IPS DF 6.9 (cell line): ENCODE results near the gene CABS1.

Source experiments
- DNase-seq: peaks from one replicate; pipeline ENCODE4 v3.0.0-alpha.2; 2013; ENCODE audit warnings: low read depth, low spot score
- H3K27ac ChIP-seq: one replicate; pipeline ENCODE4 v1.5.1; 2013; ENCODE audit warnings: low read length, control low read depth
- H3K27me3 ChIP-seq: 2 replicates; pipeline ENCODE4 v1.6.1; 2013; ENCODE audit warnings: mild to moderate bottlenecking, low read length; ENCODE audit not compliant: control insufficient read depth, insufficient read depth
- H3K36me3 ChIP-seq: 2 replicates; pipeline ENCODE4 v1.6.1; 2013; ENCODE audit warnings: low read length; ENCODE audit not compliant: control insufficient read depth, insufficient read depth
- H3K4me1 ChIP-seq: 2 replicates; pipeline ENCODE4 v1.6.1; 2013; ENCODE audit warnings: low read length; ENCODE audit not compliant: control insufficient read depth, insufficient read depth
- H3K4me3 ChIP-seq: 2 replicates; pipeline ENCODE4 v1.5.1; 2013; ENCODE audit warnings: mild to moderate bottlenecking, low read length
- H3K9me3 ChIP-seq: 2 replicates; pipeline ENCODE4 v1.6.1; 2013; ENCODE audit warnings: low read length, inconsistent platforms; ENCODE audit not compliant: control insufficient read depth, insufficient read depth
- WGBS: extraction: QIAGEN DNeasy Blood & Tissue Kit; methylation state at CpG from one replicate; pipeline ENCODE4 v1.1.7; 2013; ENCODE audit warnings: mixed read lengths, missing lambda C conversion rate; ENCODE audit not compliant: insufficient read length, insufficient coverage; 5-methylcytosine and 5-hydroxymethylcytosine counted together

CABS1 gene

DNA sequence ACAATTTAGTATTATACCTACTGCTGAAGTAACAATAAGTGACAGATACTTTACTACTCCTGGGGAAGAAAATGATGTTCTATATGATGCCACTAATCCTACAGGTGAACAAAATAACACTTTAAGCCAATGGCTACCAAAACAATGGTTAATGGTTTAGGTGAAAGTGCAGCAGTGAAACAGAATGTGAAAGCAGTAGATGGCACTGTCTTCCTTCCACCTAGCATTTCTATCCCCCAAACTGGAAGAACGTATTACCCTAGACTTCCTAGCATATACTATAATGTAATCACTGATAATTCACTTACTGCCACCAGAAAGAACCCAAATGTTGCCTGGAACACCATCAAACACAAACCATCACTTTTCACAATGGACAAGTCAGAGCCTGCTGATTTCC, 18.9 kb upstream of the CABS1 start:
- H3K9me3 ChIP-seq = no peaks in the 10 kb centered on the region
- H3K27ac ChIP-seq = no peak overlapping the region
- WGBS = no CpG with 5 or more reads among the region's 1 CpG
- no peaks in the 10 kb centered on the region for H3K36me3 ChIP-seq
- no peak overlapping the region for H3K4me3 ChIP-seq
- no peak for DNase-seq
- H3K27me3 ChIP-seq = no peaks in the 10 kb centered on the region
- H3K4me1 ChIP-seq = no peaks in the 10 kb centered on the region

DNA sequence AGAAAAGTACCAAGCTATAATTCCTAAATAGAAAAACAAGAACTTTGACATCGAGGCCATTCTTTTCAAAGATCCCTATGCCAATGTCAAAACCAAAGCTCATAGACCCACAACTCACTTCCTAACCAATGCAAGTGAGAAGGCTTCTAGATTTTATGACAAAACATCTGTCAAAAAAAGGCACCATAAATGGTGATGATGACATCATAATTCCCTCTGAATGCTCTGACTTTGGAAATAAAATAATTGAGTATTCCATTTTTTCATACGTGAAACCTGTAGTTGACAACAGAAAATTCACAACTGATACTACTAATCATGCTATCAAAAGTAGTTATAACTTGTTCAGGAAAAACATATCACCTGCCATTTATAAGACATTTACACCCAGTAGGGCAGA, 8.7 kb upstream of the CABS1 start:
- no CpG with 5 or more reads among the region's 2 CpGs for WGBS
- Histone ChIP-seq H3K4me3 (no peak overlapping the region), H3K27me3 (no peaks in the 10 kb centered on the region), H3K9me3 (no peaks in the 10 kb centered on the region), H3K36me3 (no peaks in the 10 kb centered on the region), H3K27ac (no peak overlapping the region), H3K4me1 (no peaks in the 10 kb centered on the region)
- DNase-seq = no peak

DNA sequence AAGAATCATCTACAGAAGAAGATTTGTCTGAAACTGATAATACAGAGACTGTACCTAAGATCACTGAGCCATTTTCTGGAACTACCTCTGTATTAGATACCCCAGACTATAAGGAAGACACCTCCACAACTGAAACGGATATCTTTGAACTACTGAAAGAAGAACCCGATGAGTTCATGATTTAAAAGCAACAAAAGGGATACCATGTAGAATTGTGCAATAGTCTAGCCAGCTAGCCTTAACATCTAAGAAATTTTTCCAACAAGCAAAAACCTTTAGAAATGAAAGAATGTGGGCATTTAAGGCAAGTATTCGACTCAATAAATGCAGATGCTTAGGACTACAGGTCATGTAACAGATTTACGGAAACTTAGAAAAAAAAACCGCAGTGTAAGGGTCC, 1.3 kb downstream of the CABS1 start:
- WGBS = no CpG with 5 or more reads among the region's 5 CpGs

DNA sequence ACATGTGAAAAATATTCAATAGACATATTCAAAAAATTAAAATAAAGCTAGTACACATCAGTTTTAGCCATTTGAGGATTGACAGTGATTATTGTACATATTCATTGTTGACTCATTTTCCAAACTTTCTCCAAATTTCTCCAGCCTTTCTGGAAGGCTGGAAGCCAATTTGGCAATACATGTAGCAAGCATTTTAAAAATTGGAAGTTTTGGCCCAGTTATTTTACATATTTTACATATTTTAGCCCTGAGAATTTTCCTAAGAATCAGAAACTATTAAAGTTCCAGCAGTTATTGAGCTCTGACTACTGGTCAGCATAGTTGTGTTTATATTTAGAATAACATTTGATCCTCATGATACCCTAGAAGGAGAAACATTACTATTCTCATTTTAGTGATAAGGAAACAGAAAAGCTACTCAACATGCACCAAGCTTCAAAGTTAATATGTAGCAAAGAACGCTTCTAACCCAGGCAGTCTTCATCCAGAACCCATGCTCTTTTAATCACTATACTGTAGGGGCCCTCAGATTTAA, 3.2 kb downstream of the CABS1 start:
- H3K9me3 ChIP-seq = no peaks in the 10 kb centered on the region
- no peaks in the 10 kb centered on the region; the same call in 1 of the 2 replicates for H3K4me1 ChIP-seq
- H3K27ac ChIP-seq = no peak overlapping the region
- no CpG with 5 or more reads among the region's 1 CpG for WGBS
- DNase-seq = no peak
- H3K27me3 ChIP-seq = no peaks in the 10 kb centered on the region
- H3K36me3 ChIP-seq = no peaks in the 10 kb centered on the region
- no peak overlapping the region for H3K4me3 ChIP-seq

More for the DNA sequence above, 1.3 kb downstream of the CABS1 start:
- H3K9me3 ChIP-seq = no peaks in the 10 kb centered on the region
- H3K4me3 ChIP-seq = no peak overlapping the region
- no peaks in the 10 kb centered on the region for H3K36me3 ChIP-seq
- H3K27ac ChIP-seq = no peak overlapping the region
- no peak for DNase-seq
- H3K4me1 ChIP-seq = no peaks in the 10 kb centered on the region
- H3K27me3 ChIP-seq = no peaks in the 10 kb centered on the region

DNA sequence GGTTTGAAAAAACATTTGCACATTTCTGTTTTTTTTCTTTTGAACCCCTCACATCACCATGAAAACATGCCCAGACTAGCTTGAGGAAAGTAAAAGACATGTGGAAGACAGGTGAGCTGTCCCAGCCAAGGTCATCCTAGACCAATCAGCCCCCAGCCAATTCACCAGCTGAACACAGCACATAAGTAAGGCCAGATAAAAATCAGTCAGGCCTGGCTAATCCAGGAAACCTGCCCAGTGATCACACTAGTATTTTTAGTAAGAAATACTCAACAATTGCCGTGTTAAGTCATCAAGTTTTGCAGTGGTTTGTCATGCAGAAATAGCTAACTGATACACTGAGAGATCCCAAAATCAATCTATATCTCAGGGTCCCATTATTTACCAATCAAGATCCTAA, 21.4 kb downstream of the CABS1 start:
- H3K4me3 ChIP-seq = no peak overlapping the region
- H3K27me3 ChIP-seq = no peaks in the 10 kb centered on the region
- H3K27ac ChIP-seq = no peak overlapping the region
- no CpG with 5 or more reads among the region's 1 CpG for WGBS
- DNase-seq = no peak
- no peaks in the 10 kb centered on the region for H3K9me3 ChIP-seq
- H3K4me1 ChIP-seq = no peaks in the 10 kb centered on the region
- no peaks in the 10 kb centered on the region for H3K36me3 ChIP-seq

DNA sequence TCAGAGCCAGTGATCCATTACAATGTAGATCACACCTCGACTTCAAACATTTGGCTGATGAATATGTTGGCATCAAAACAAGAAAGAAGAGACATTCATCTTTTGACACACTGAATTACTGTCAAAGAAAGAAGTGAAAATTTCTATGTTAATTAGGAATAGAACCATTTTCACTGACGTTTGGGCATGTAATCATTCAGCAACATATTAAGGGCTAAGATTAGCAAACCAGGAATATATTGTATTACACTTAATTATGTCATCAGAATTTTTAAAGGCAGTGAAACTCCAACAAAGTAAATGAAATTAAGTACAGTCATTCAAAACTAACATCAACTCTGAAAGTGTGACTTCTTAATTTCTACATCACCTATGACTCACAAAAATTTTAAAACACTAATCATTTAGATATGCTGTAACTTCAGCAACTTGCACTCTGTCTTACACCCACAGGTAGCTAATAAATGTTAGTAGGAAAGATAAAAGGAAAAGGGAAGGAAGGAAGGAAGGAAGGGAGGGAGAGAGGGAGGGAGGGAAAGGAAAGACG, 24.4 kb downstream of the CABS1 start:
- H3K27ac ChIP-seq = no peak overlapping the region
- H3K4me3 ChIP-seq = no peak overlapping the region
- H3K9me3 ChIP-seq = no peaks in the 10 kb centered on the region
- H3K36me3 ChIP-seq = no peaks in the 10 kb centered on the region
- WGBS = 100% methylated on average over 1 of the region's 3 CpGs
- DNase-seq = no peak
- H3K27me3 ChIP-seq = no peaks in the 10 kb centered on the region
- H3K4me1 ChIP-seq = no peaks in the 10 kb centered on the region

DNA sequence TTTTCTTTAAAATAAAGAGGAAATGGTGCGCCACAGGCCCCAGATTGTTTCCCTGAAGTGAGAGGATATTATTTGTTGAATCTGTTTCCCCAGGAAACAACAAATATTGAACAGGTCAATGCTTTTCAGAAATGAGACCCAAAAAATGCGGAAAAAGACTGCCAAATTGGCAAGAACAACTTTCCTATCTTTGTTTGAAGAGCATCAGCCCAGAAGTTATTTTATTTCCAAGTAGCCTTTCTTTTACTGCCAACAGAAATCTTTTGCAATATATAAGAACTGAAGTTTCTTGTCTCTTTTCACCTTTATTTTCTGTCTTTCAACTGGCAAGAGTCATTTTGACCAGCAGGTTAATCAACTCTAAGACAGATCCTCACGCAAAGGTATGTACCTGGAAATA, 25.7 kb downstream of the CABS1 start, which contains the start of gene SMR3A:
TSS of gene SMR3A (plus strand) at position 301 of the 400 bp plus-strand sequence. CDS start 1,356 bp downstream, outside the sequence.
- no CpG with 5 or more reads among the region's 3 CpGs for WGBS
- Histone ChIP-seq H3K27ac (no peak within 1 kb of the TSS), H3K4me3 (no peak within 1 kb of the TSS), H3K36me3 (no peaks in the 10 kb centered on the region), H3K27me3 (no peaks in the 10 kb centered on the region), H3K4me1 (no peaks in the 10 kb centered on the region), H3K9me3 (no peaks in the 10 kb centered on the region)
- no peak for DNase-seq

DNA sequence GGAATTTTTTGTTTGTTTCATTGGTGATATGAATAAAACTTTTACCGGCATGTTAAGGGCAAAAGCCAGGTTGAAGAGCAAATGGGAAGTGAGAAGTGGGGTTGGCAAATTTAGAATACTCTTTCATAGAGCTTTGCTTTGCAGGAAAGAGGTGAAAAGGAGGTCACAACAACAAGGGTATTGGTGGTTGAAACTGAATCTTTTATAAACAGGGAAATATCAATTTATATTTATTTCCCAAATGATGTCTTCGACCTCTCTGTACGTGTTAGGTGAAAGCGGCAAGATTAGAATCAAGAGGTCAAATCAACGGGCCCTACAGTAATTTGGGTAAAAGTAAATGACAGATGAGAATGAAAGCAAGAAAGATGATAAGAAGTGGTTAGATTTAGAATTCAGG, 29.2 kb downstream of the CABS1 start:
- WGBS = no CpG with 5 or more reads among the region's 5 CpGs
- Histone ChIP-seq H3K9me3 (no peaks in the 10 kb centered on the region), H3K27me3 (no peaks in the 10 kb centered on the region), H3K36me3 (no peaks in the 10 kb centered on the region), H3K27ac (no peak overlapping the region), H3K4me3 (no peak overlapping the region), H3K4me1 (no peaks in the 10 kb centered on the region)
- DNase-seq = no peak

DNA sequence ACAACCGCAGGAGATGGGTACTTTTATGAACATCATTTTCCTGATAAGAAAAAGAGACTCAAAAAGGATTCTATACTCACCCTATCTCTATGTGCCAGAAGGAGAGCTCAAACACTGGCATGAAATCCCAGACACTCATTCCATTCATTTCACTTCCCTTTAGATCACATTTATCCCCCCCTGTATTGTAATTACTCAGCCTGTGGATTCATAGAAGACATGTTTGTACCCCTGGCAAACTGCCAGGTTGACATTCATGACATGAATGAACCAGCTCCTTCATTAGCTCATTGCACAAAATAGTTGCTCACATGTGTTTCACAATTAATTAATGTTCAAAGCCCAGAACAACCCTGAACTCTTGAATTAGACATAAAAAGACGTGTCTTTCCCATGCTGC, 30.7 kb downstream of the CABS1 start:
- Histone ChIP-seq H3K27ac (no peak overlapping the region), H3K4me1 (no peaks in the 10 kb centered on the region), H3K27me3 (no peaks in the 10 kb centered on the region), H3K4me3 (no peak overlapping the region), H3K36me3 (no peaks in the 10 kb centered on the region), H3K9me3 (no peaks in the 10 kb centered on the region)
- no peak for DNase-seq
- WGBS = no CpG with 5 or more reads among the region's 2 CpGs

DNA sequence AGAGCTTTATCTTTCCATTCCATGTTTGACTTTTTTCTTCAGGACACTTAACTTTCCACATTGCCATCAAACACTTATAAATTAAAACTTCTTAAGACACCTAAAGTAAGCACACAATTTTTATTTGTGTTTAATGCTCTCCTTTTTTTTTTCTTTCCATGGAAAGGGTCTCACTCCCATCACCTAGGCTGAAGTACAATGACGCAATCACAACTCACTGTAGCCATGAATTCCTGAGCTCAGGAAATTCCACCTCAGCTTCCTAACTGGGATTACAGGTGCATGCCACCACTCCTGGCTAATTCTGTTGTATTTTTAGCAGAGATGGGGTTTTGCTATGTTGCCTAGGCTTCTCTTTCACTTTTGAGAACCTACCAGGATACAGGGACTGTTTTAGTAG, 33.0 kb downstream of the CABS1 start:
- no peaks in the 10 kb centered on the region for H3K4me1 ChIP-seq
- WGBS = no CpG with 5 or more reads among the region's 1 CpG

DNA sequence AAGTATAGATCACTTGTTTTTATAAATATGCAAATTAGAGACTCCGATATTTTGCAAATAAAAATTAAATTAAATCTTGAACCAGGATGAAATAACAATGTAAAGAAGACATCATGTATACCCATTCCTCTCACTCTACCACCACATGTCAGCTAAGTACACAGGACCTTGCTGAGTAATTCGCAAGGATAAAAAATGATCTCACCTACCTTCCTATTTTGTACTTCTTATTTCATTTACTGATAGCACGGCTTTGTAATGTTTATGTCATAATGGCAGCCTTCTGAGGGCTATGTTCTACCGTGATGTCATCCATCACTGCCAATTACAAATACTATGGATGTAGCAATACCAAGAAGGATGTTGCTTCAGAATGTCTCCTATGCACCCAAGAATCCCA, 37.2 kb downstream of the CABS1 start:
- no CpG with 5 or more reads among the region's 4 CpGs for WGBS
- H3K27me3 ChIP-seq = no peaks in the 10 kb centered on the region
- H3K36me3 ChIP-seq = no peaks in the 10 kb centered on the region
- no peaks in the 10 kb centered on the region for H3K9me3 ChIP-seq
- H3K4me3 ChIP-seq = no peak overlapping the region
- H3K27ac ChIP-seq = no peak overlapping the region
- no peak for DNase-seq
- H3K4me1 ChIP-seq = no peaks in the 10 kb centered on the region

More for the DNA sequence above, 33.0 kb downstream of the CABS1 start:
- no peak overlapping the region for H3K4me3 ChIP-seq
- H3K27me3 ChIP-seq = no peaks in the 10 kb centered on the region
- no peak overlapping the region for H3K27ac ChIP-seq
- no peaks in the 10 kb centered on the region for H3K36me3 ChIP-seq
- DNase-seq = no peak
- H3K9me3 ChIP-seq = no peaks in the 10 kb centered on the region
